ENCODE measurements around the gene ZNF804A. TPM values are rescaled to one million over a fixed set of nuclear protein-coding genes. Genes with fewer than 3 reads are reported as not detected.

The ZNF804A gene
- total RNA-seq, 1 experiment from 2014 or later = not detected

GRCh38 chr2:184589261-184589660, 9.1 kb upstream of the ZNF804A start:
- no peak for DNase-seq
- H3K27me3 Mint-ChIP-seq (ENCODE audit: insufficient read depth, unreplicated experiment) = no peaks in the 10 kb centered on the region
- Histone ChIP-seq H3K4me3 (ENCODE audit: low read depth, low read length) (no peak overlapping the region), H3K4me1 (no peaks in the 10 kb centered on the region), H3K36me3 (ENCODE audit: control insufficient read depth, insufficient read depth, low read length) (no peaks in the 10 kb centered on the region), H3K9me3 (no peaks in the 10 kb centered on the region), H3K27me3 (replicated peaks; ENCODE audit: control insufficient read depth, insufficient read depth, low read length) (no peaks in the 10 kb centered on the region)
- TF ChIP-seq CTCF (IDR thresholded peaks at IDR 0.05; ENCODE audit: insufficient read depth in 1 of 2, low read depth in 1 of 2, low read length in 1 of 2, severe bottlenecking in 1 of 2, unreplicated experiment in 1 of 2) = no peak
- no peak overlapping the region for H3K4me3 Mint-ChIP-seq (ENCODE audit: unreplicated experiment)
- H3K9me3 Mint-ChIP-seq (ENCODE audit: unreplicated experiment) = no peaks in the 10 kb centered on the region
- H3K27ac Mint-ChIP-seq (ENCODE audit: unreplicated experiment) = no peak overlapping the region
- ChIA-PET POLR2A (no interaction called here), CTCF (no interaction called here)
- BruUV-seq (replicated peaks) = no TSS peak
- no peaks in the 10 kb centered on the region for H3K36me3 Mint-ChIP-seq (ENCODE audit: insufficient read depth, unreplicated experiment)
- H3K4me1 Mint-ChIP-seq (ENCODE audit: low read depth, unreplicated experiment) = no peaks in the 10 kb centered on the region
- intact Hi-C loops (cut with micrococcal nuclease; ENCODE audit: unreplicated experiment) = no loop called here

GRCh38 chr2:184596819-184597411, 1.4 kb upstream of the ZNF804A start:
- no peak for TF ChIP-seq CTCF (IDR thresholded peaks at IDR 0.05; ENCODE audit: insufficient read depth in 1 of 2, low read depth in 1 of 2, low read length in 1 of 2, severe bottlenecking in 1 of 2, unreplicated experiment in 1 of 2)
- no peak overlapping the region for H3K27ac Mint-ChIP-seq (ENCODE audit: unreplicated experiment)
- H3K4me1 ChIP-seq = no peaks in the 10 kb centered on the region
- no peak overlapping the region for H3K4me3 ChIP-seq (ENCODE audit: low read depth, low read length)
- no peaks in the 10 kb centered on the region for H3K4me1 Mint-ChIP-seq (ENCODE audit: low read depth, unreplicated experiment)
- intact Hi-C loops (cut with micrococcal nuclease; ENCODE audit: unreplicated experiment) = no loop called here
- ChIA-PET POLR2A (no interaction called here), CTCF (no interaction called here)
- no peaks in the 10 kb centered on the region for H3K36me3 ChIP-seq (ENCODE audit: control insufficient read depth, insufficient read depth, low read length)
- H3K27me3 Mint-ChIP-seq (ENCODE audit: insufficient read depth, unreplicated experiment) = no peaks in the 10 kb centered on the region
- no peaks in the 10 kb centered on the region for H3K36me3 Mint-ChIP-seq (ENCODE audit: insufficient read depth, unreplicated experiment)
- H3K9me3 ChIP-seq = no peaks in the 10 kb centered on the region
- H3K27me3 ChIP-seq (replicated peaks; ENCODE audit: control insufficient read depth, insufficient read depth, low read length) = no peaks in the 10 kb centered on the region
- H3K9me3 Mint-ChIP-seq (ENCODE audit: unreplicated experiment) = no peaks in the 10 kb centered on the region
- BruUV-seq (replicated peaks) = no TSS peak
- no peak for DNase-seq
- no peak overlapping the region for H3K4me3 Mint-ChIP-seq (ENCODE audit: unreplicated experiment)

GRCh38 chr2:184597571-184597991, 748 bp upstream of the ZNF804A start:
- H3K36me3 ChIP-seq (ENCODE audit: control insufficient read depth, insufficient read depth, low read length) = no peaks in the 10 kb centered on the region
- H3K4me1 ChIP-seq = no peaks in the 10 kb centered on the region
- ChIA-PET CTCF (no interaction called here), POLR2A (no interaction called here)
- TF ChIP-seq CTCF (IDR thresholded peaks at IDR 0.05; ENCODE audit: insufficient read depth in 1 of 2, low read depth in 1 of 2, low read length in 1 of 2, severe bottlenecking in 1 of 2, unreplicated experiment in 1 of 2) = no peak
- H3K9me3 ChIP-seq = no peaks in the 10 kb centered on the region
- intact Hi-C loops (cut with micrococcal nuclease; ENCODE audit: unreplicated experiment) = no loop called here
- H3K4me3 ChIP-seq (ENCODE audit: low read depth, low read length) = no peak overlapping the region
- no peak for DNase-seq
- no peak overlapping the region for H3K4me3 Mint-ChIP-seq (ENCODE audit: unreplicated experiment)
- H3K4me1 Mint-ChIP-seq (ENCODE audit: low read depth, unreplicated experiment) = no peaks in the 10 kb centered on the region
- H3K27ac Mint-ChIP-seq (ENCODE audit: unreplicated experiment) = no peak overlapping the region
- H3K9me3 Mint-ChIP-seq (ENCODE audit: unreplicated experiment) = no peaks in the 10 kb centered on the region
- H3K27me3 Mint-ChIP-seq (ENCODE audit: insufficient read depth, unreplicated experiment) = no peaks in the 10 kb centered on the region
- no peaks in the 10 kb centered on the region for H3K27me3 ChIP-seq (replicated peaks; ENCODE audit: control insufficient read depth, insufficient read depth, low read length)
- H3K36me3 Mint-ChIP-seq (ENCODE audit: insufficient read depth, unreplicated experiment) = no peaks in the 10 kb centered on the region
- BruUV-seq (replicated peaks) = no TSS peak
